ENCODE data around the gene EN2. TPM values are rescaled to one million over a fixed set of nuclear protein-coding genes. Genes with fewer than 3 reads are reported as not detected.
A peak's percentile ranks its signal among the peaks of the same experiment; 100 is the strongest.

Gene EN2
- total RNA-seq, 2 experiments from 2014 or later = not detected

DNA sequence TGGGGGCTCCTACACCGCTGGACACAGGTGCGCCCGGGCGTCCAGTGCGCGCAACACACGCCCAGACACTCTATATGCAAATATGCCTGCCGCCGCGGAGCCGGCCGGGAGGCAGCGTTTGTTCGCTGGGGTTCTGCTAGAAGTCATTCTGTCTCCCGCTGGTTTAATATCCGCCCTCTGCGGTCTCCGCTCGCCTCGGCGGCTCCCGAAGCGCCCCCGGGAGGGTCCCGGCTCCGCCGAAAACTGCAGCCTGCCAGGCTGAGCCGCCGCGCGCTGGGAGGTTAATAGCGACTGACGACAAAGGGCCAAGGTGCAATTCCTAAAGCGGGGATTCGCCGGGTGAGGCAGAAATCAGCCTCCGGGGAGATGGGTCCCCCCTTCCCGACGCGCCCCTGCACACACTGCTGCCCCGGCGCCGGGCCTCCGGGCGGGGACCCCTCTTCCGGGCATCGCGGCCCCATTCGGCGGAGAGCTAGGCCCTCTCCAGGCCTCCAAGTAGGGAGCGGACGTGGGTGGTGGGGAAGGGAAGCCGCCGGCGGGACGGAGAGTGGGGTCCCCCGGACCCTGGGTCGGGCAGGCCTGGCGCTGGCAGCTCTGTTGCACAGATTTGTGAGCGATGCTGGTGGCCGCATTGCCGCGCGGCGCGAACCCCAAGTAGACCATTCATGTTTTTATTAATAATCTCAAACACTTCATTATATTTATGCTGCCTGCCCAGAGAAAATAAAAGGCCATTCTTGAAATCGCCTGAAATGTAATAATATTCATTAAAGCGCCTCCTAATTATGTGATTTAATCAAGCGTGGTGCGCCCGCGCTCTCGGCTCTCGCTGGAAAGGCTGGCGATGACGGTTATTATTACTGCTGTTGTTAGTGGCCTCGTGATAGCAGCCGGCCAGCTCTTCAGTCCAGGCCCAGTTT lies 9.1 kb downstream of the EN2 start:
- no peaks in the 10 kb centered on the region for H3K9me3 Mint-ChIP-seq
- peaks cover 8% of the 10 kb centered on the region for H3K4me1 Mint-ChIP-seq
- ChIA-PET POLR2A (no interaction called here), CTCF (interaction anchor here (0.9 kb wide), 1 partner anchor 87 kb away, joined by 3 read pairs; no protein-coding TSS in a partner anchor)
- no peak overlapping the region for H3K4me3 Mint-ChIP-seq
- DNase-seq = peak; percentile 28
- H3K27me3 Mint-ChIP-seq = peaks cover 89% of the 10 kb centered on the region
- no peak overlapping the region for H3K27ac Mint-ChIP-seq
- H3K36me3 Mint-ChIP-seq (ENCODE audit: low read depth) = no peaks in the 10 kb centered on the region

DNA sequence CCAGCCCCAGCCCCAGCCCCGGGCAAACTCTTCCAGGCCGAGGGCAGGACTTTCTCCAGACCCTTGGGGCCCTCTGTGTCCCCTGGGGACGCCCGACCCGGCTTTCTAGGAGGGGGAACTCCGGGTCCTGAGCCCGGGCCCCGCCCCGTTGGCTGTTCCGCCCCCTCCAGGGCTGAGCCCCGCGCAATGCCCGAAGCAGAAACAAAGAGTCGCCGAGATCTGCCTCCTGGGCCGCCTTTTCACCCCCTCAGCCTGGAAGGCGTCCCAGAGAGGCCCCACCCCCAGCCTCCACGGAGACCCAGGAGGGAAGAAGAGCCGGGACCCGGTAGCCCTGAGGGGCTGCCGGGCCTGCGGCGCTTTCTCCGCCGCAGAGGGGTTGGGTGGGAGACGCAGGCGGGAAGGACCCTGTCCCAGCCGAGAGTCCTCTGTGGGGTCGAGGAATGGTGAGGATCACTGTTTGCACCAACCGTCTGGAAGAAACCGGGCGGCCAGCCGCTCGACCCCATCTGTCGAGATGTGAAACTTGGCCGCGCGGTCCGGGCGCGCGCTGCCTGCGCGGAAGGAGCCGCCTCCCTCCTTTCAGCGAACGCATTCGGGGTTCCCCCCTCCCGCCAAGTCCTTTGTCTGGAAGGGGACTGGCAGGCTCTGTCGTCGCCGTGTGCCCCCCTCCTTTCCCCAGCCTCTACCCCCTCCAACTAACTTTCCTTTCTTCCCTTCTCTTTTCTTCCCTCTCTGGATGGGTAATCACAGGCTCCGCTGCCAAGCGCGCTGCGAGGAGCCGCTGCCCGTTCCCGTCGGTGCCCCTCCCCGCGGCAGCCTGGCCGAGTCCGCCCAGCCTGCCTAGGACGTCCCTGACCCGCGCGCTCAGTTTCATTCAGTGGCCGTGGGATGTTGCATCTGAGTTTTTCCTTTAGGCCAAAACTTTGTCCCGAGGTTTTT lies 10.2 kb downstream of the EN2 start:
- no peak overlapping the region for H3K27ac Mint-ChIP-seq
- no peak for DNase-seq
- no peaks in the 10 kb centered on the region for H3K36me3 Mint-ChIP-seq (ENCODE audit: low read depth)
- H3K4me1 Mint-ChIP-seq = peaks cover 8% of the 10 kb centered on the region
- POLR2A ChIA-PET = no interaction called here
- H3K4me3 Mint-ChIP-seq = no peak overlapping the region
- peaks cover 87% of the 10 kb centered on the region for H3K27me3 Mint-ChIP-seq
- CTCF ChIA-PET = no interaction called here
- no peaks in the 10 kb centered on the region for H3K9me3 Mint-ChIP-seq

DNA sequence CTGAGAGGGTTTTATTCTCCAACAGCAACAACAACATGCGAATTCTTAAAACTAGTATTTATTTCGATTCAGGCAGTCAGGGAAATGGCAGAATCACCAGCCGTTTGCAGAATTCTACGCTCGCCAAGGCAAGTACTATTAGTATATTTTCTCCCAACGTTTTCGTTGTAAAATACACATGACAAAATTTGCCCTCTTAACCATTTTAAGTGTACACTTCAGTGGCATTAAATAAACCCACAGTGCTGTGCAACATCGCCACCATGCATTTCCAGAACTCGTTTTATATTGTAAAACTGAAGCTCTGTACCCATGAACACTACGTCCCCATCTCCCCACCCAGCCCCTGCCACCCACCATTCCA lies 10.8 kb downstream of the EN2 start:
- H3K9me3 Mint-ChIP-seq = no peaks in the 10 kb centered on the region
- peaks cover 8% of the 10 kb centered on the region for H3K4me1 Mint-ChIP-seq
- DNase-seq = no peak
- H3K27ac Mint-ChIP-seq = no peak overlapping the region
- H3K36me3 Mint-ChIP-seq (ENCODE audit: low read depth) = no peaks in the 10 kb centered on the region
- POLR2A ChIA-PET = no interaction called here
- H3K4me3 Mint-ChIP-seq = no peak overlapping the region
- CTCF ChIA-PET = no interaction called here
- H3K27me3 Mint-ChIP-seq = peaks cover 87% of the 10 kb centered on the region

DNA sequence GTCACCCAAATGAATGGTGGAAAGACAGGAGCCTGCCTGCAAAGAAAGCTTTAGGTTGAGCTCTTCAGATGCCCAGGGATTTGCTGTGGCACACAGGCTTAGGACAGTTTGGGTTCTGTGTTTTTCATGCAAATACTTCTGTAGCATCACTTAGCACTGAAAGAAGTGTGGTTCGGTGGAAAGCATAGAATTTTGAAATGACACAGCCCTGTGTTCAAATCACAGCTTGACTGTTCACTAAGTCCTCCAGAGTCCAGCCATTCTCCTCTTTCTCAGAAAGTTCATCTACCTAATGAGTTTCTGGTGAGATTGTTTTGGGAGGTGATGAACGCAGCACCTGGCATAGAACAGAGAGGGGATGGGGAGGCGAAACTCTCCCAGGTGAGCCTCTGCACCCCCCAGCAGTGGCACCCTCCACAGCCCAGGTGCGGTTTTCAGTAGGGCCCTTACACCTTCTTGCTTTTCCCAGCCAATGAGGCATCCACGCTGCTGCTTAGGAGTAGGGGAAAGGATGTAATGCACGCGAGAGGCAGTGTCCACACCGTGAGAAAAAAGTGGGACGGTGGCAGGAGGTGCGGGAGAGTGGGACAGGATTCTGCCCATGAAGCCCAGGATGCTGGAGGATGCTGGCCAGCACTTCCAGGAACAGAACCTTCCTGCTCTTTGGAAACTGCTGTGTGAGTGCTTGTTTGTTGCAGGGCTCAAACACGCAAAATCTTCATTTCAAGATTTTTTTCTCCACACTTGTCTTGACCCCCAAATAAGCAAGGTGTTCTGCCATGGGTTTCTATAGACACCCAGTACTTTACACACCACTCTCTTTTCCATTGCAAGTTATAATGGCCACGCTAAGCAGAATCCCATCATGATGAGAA lies 11.6 kb downstream of the EN2 start:
- Mint-ChIP-seq H3K4me1 (peaks cover 8% of the 10 kb centered on the region), H3K9me3 (no peaks in the 10 kb centered on the region), H3K27ac (no peak overlapping the region), H3K36me3 (ENCODE audit: low read depth) (no peaks in the 10 kb centered on the region), H3K27me3 (peaks cover 89% of the 10 kb centered on the region), H3K4me3 (no peak overlapping the region)
- POLR2A ChIA-PET = no interaction called here
- CTCF ChIA-PET = no interaction called here
- no peak for DNase-seq

DNA sequence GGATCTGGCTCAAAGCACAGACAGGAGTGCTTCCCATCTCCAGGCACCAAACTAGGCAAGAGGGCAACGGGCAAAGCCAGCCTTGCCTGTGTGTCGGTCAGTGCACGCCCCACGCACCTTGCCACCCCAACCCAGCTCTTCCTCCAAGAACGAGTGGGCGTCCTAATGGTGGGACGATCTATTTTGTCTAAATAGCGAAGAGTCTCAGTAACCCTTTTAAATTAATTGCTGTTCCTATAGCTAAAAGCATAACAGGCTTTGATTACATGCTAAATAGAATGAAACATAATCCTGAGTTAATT lies 12.2 kb downstream of the EN2 start:
- H3K36me3 Mint-ChIP-seq (ENCODE audit: low read depth) = no peaks in the 10 kb centered on the region
- DNase-seq = no peak
- CTCF ChIA-PET = no interaction called here
- no peak overlapping the region for H3K27ac Mint-ChIP-seq
- POLR2A ChIA-PET = no interaction called here
- peaks cover 8% of the 10 kb centered on the region for H3K4me1 Mint-ChIP-seq
- H3K9me3 Mint-ChIP-seq = no peaks in the 10 kb centered on the region
- peaks cover 88% of the 10 kb centered on the region for H3K27me3 Mint-ChIP-seq
- H3K4me3 Mint-ChIP-seq = no peak overlapping the region

DNA sequence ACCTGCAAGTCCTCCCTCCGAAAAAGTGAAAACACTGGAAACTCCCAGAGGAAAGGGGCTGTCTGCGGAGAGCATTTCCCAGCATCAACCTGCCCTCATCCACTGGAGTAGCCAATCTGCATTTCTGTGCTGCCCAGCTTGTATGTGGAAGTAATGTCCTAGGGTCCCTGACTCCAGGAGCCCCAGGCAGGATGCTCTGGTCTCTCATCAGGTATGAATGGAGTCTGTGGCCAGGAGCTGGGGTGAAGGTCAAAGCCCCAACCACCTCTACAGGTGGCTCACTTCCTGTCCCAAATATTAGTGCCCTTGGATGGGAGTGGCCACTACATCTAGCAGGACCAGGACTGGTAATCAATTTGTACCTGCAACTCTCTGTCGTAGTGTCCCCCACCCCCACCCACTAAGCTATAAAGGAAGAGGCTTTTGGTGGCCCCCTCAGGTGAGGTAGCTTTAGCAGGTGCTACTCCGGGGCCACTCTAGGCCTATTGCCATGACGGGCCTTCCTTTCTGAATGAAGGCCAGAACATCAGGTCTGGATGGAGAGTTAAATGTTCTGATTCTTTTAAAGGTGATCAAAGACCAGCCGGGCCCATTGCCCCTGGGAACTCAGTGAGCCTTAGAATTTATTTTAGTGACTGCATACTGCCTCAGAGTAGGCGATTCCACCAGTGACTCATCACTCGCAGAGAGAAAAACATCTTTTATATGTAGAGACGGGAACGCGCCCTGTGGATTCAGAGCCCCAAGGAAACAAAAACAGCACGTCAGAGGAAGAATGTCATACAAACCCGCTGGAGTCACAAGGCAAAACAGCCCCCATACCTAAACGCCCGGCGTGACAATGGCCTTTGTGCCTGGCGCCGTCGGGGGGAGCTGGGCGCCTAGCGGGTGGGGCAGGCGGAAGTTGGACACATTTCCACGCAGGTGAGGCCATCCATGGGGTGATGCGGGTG lies 13.0 kb downstream of the EN2 start:
- Mint-ChIP-seq H3K4me3 (no peak overlapping the region), H3K4me1 (peaks cover 6% of the 10 kb centered on the region), H3K27me3 (peaks cover 85% of the 10 kb centered on the region), H3K27ac (no peak overlapping the region), H3K9me3 (no peaks in the 10 kb centered on the region), H3K36me3 (ENCODE audit: low read depth) (no peaks in the 10 kb centered on the region)
- CTCF ChIA-PET = interaction anchor here (0.8 to 1.2 kb wide), 2 partner anchors 60 to 91 kb away, joined by 3 read pairs; no protein-coding TSS in a partner anchor
- POLR2A ChIA-PET = no interaction called here
- DNase-seq = no peak

DNA sequence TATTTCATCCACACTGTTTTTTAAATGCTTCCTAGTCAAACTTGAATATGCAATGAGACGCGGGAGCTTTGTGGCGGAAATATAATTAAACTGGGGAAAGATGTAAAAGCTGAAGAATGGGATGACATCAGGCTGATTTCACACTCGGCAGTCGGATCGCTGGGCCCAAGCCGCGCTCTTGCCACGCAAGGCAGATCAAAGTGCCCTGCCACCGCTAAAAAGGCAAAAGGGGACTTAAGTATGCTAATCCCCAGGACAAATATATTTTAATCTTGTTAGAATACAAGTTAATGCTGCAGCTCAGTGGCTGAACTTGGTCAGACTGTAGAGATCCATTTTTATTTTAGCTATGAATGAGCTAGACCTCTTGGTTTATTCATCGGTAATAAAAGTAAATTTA lies 13.8 kb downstream of the EN2 start:
- Mint-ChIP-seq H3K4me3 (no peak overlapping the region), H3K9me3 (no peaks in the 10 kb centered on the region), H3K4me1 (peaks cover 9% of the 10 kb centered on the region), H3K36me3 (ENCODE audit: low read depth) (no peaks in the 10 kb centered on the region), H3K27me3 (peaks cover 87% of the 10 kb centered on the region), H3K27ac (no peak overlapping the region)
- CTCF ChIA-PET = interaction anchor here (0.8 to 1.2 kb wide), 2 partner anchors 60 to 92 kb away, joined by 3 read pairs; no protein-coding TSS in a partner anchor
- no peak for DNase-seq
- POLR2A ChIA-PET = no interaction called here

DNA sequence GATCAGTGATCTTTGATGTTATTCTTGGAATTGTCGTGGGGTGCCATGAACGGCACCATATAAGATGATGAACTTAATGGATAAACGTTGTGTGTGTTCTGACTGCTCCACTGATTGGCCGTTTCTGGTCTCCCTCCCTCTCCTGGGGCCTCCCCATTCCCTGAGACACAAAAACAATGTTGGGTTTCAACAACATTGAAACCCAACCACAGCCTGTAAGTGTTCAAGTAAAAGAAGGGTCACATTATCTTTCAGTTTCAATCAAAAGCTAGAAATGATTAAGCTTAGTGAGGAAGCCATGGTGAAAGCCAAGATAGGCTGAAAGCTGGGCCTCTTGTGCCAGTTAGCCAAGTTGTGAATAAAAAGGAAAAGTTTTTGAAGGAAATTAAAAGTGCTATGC lies 19.5 kb downstream of the EN2 start:
- Mint-ChIP-seq H3K27ac (no peak overlapping the region), H3K36me3 (ENCODE audit: low read depth) (peaks cover 2% of the 10 kb centered on the region), H3K27me3 (peaks cover 66% of the 10 kb centered on the region), H3K4me3 (no peak overlapping the region), H3K4me1 (peaks cover 18% of the 10 kb centered on the region), H3K9me3 (peaks cover 5% of the 10 kb centered on the region)
- ChIA-PET POLR2A (no interaction called here), CTCF (interaction anchor here (0.6 kb wide), 1 partner anchor 14 kb away, joined by 3 read pairs; no protein-coding TSS in a partner anchor)
- DNase-seq = no peak

DNA sequence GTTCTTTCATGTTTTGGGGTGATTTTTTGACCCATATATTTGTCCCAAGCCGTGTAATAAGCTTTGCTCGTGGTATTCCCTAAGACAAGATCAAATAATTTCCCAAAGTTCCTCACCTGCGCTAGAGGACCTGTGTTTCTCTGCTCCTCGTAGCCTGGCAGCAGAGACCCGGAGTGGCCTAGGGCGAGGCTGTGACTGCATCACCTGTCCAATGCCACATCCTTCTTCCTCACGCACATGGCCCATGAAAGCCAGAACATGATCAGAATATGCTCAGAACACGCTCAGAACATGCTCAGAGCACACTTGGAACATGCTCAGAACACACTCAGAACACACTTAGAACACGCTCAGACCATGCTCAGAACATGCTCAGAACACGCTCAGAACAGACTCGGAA lies 23.8 kb downstream of the EN2 start:
- Mint-ChIP-seq H3K4me1 (peaks cover 17% of the 10 kb centered on the region), H3K36me3 (ENCODE audit: low read depth) (peaks cover 2% of the 10 kb centered on the region), H3K4me3 (no peak overlapping the region), H3K27me3 (peaks cover 46% of the 10 kb centered on the region), H3K9me3 (peaks cover 8% of the 10 kb centered on the region), H3K27ac (no peak overlapping the region)
- ChIA-PET CTCF (interaction anchor here (0.6 kb wide), 1 partner anchor 112 kb away, joined by 3 read pairs; no protein-coding TSS in a partner anchor), POLR2A (no interaction called here)
- no peak for DNase-seq

DNA sequence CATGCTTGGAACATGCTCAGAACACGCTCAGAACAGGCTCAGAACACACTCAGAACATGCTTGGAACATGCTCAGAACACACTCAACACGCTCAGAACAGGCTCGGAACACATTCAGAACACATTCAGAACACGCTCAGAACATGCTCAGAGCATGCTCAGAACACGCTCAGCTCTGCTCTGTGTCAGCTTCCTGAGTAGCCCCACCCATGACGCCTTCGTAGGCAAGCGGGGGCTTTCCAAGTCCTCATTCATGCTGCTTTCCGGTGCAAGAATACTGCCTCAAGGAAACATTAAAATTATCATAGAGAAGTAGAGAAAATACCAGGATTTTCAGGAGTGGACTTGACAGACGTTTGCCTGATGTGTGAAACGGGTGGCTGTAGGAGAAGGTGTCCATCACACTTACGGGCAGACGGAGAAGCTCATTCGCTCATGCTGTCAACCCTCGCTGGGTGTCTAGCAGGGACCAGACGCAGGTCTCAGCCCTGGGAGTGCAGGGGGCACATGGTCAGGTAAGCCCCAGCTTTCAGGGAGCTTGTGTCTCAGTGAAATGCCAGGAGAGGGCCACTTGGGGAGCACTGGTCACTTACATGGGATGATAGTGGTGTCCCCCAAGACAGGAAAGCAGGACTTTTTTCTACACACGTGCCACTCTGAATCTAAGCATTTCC lies 24.7 kb downstream of the EN2 start:
- POLR2A ChIA-PET = no interaction called here
- DNase-seq = peak; percentile 16
- CTCF ChIA-PET = interaction anchor here (0.6 kb wide), 1 partner anchor 8 kb away, joined by 3 read pairs; no protein-coding TSS in a partner anchor
- Mint-ChIP-seq H3K4me3 (peak overlapping the region; percentile 34), H3K4me1 (peaks cover 11% of the 10 kb centered on the region), H3K9me3 (peaks cover 8% of the 10 kb centered on the region), H3K27ac (peak overlapping the region; percentile 23), H3K27me3 (peaks cover 41% of the 10 kb centered on the region), H3K36me3 (ENCODE audit: low read depth) (peaks cover 2% of the 10 kb centered on the region)

DNA sequence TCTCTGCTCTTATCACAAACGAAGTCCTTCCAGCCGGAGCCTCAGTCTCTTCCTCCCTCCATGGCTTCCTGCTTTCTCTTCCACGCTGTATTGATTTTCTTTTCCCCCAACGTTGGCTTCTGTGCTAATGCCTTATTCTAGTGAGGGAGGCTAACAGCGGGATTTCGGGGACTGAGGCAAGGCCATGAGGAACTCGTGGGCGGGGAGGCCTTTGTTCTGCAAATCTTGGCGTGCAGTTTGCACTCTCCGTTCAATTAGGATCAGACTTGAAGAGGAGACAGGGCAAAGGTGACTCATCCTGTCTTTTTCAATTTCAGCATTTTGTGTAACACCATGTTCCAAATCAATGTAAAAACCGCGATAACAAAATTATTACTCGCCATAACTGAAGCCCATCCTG lies 25.3 kb downstream of the EN2 start:
- CTCF ChIA-PET = interaction anchor here (0.6 kb wide), 1 partner anchor 7 kb away, joined by 3 read pairs; no protein-coding TSS in a partner anchor
- Mint-ChIP-seq H3K36me3 (ENCODE audit: low read depth) (peaks cover 2% of the 10 kb centered on the region), H3K4me1 (peaks cover 6% of the 10 kb centered on the region), H3K27me3 (peaks cover 41% of the 10 kb centered on the region), H3K9me3 (peaks cover 8% of the 10 kb centered on the region), H3K4me3 (peak overlapping the region; percentile 34), H3K27ac (peak overlapping the region; percentile 6)
- peak; percentile 13 for DNase-seq
- POLR2A ChIA-PET = no interaction called here

All from activated CD4-positive, alpha-beta memory T cell treated with anti-CD3 and anti-CD28 coated beads, Interleukin-2, amount 10 ng/mL, durations not matched to agents 7 days and 5 days (primary cell).